Measurements from ENCODE around the gene KANK3. TPM values are rescaled to one million over a fixed set of nuclear protein-coding genes. Genes with fewer than 3 reads are reported as not detected.

Gene KANK3
- polyA plus RNA-seq, 3 donors = 0.15 TPM; not detected in 2

DNA sequence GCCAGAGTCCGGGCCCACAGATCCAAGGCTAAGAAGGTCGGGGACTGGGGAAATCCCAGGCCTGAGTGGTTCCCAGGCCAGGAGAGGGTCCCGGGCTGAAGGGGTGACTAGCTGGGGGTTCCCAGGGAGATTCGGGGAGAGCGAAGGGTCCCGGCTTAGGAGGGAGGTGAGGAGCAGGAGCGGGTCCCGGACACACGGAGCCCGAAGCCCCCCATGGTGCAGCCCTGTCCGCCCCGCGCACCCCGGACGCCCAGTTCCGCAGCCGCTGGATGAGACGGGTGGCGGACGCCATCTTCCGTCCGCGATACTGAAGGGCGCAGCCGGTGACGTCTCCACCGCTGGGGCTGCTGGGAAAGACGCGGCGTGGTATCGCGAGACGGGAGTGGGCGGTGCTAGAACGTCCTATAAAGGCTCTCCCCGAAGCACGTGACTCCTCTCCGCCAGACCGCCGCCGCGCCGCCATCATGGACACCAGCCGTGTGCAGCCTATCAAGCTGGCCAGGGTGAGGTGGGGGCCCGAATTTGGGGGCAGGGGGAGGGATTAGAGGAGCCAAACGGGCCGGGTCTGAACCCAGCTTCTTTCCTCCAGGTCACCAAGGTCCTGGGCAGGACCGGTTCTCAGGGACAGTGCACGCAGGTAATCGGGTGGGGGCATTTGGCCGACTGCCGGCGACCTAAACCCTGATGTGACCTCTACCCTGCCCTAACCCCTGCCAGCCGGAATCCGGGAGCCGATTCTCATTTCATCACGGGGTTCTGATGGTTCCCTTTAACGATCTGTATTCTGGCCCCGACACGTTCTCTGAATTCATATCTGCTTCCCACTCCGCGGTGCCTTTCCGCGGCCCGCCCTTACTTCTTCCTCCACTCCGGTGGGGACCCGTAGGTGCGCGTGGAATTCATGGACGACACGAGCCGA is 21.7 kb downstream of the KANK3 start, which contains the start of the genes NDUFA7 and RPS28:
Gene NDUFA7, minus strand, starts transcription at position 309 of the 919 bp plus-strand sequence. Its CDS starts 17 bp downstream, at position 292.
Gene RPS28, plus strand, starts transcription at position 430 of the 919 bp plus-strand sequence. Its CDS starts 35 bp downstream, at position 465.
- TF ChIP-seq, protein P1, sequence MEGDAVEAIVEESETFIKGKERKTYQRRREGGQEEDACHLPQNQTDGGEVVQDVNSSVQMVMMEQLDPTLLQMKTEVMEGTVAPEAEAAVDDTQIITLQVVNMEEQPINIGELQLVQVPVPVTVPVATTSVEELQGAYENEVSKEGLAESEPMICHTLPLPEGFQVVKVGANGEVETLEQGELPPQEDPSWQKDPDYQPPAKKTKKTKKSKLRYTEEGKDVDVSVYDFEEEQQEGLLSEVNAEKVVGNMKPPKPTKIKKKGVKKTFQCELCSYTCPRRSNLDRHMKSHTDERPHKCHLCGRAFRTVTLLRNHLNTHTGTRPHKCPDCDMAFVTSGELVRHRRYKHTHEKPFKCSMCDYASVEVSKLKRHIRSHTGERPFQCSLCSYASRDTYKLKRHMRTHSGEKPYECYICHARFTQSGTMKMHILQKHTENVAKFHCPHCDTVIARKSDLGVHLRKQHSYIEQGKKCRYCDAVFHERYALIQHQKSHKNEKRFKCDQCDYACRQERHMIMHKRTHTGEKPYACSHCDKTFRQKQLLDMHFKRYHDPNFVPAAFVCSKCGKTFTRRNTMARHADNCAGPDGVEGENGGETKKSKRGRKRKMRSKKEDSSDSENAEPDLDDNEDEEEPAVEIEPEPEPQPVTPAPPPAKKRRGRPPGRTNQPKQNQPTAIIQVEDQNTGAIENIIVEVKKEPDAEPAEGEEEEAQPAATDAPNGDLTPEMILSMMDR (IDR thresholded peaks at IDR 0.05) = no peak
- intact Hi-C loops (cut with micrococcal nuclease) = loop anchor here in 1 of 2 donors (2.0 to 5.0 kb wide), 2 partner anchors 54 to 69 kb away; partner anchors contain the start of gene RAB11B
- H3K4me1 ChIP-seq (ENCODE audit: control insufficient read depth in 1 of 2, insufficient read depth in 2 of 2, low read length in 2 of 2) = peaks cover 20 to 26% of the 10 kb centered on the region in 2 donors
- peaks cover 0 to 6% (median 2%) of the 10 kb centered on the region in 7 donors for H3K9me3 Mint-ChIP-seq
- peak within 1 kb of the TSS; percentile 61 to 100 (median 90) for H3K4me3 ChIP-seq (replicated peaks in 1 of 3; ENCODE audit: low read depth in 2 of 3, low read length in 3 of 3)
- peaks cover 11 to 30% of the 10 kb centered on the region in 2 donors for H3K36me3 ChIP-seq (replicated peaks in 1 of 2; ENCODE audit: control insufficient read depth in 1 of 2, insufficient read depth in 2 of 2, low read length in 2 of 2)
- under 1% methylated on average over 66 of the region's 72 CpGs for WGBS (ENCODE audit: insufficient coverage)
- H3K9me3 ChIP-seq (replicated peaks in 1 of 2; ENCODE audit: control insufficient read depth in 1 of 2, insufficient read depth in 1 of 2, low read length in 2 of 2) = no peaks in the 10 kb centered on the region
- H3K4me3 Mint-ChIP-seq = peak within 1 kb of the TSS; percentile 98 to 99
- H3K27me3 ChIP-seq (ENCODE audit: control insufficient read depth in 2 of 2, insufficient read depth in 2 of 2, low read length in 2 of 2) = no peaks in the 10 kb centered on the region
- H3K27ac ChIP-seq (ENCODE audit: low read depth in 1 of 2, low read length in 2 of 2) = peak within 1 kb of the TSS; percentile 84 to 97
- peak within 1 kb of the TSS; percentile 97 for H3K9ac ChIP-seq (ENCODE audit: insufficient read depth, low read length, poor library complexity, severe bottlenecking)
- peaks cover 19 to 35% of the 10 kb centered on the region in 2 donors for H3K36me3 Mint-ChIP-seq
- peak within 1 kb of the TSS; percentile 94 for H3K4me2 ChIP-seq (replicated peaks; ENCODE audit: extremely low read depth, low read length, poor library complexity, severe bottlenecking)
- peak within 1 kb of the TSS; percentile 88 for H2AFZ ChIP-seq (ENCODE audit: insufficient read depth, low read depth, low read length, poor library complexity, severe bottlenecking)
- peak within 1 kb of the TSS; percentile 94 to 99 (median 97) for H3K27ac Mint-ChIP-seq
- peaks cover 28% of the 10 kb centered on the region for H3K4me1 Mint-ChIP-seq
- H3K27me3 Mint-ChIP-seq (ENCODE audit: low read depth in 3 of 3) = peaks cover 0 to 7% (median 3%) of the 10 kb centered on the region in 3 donors
- H3K79me2 ChIP-seq (ENCODE audit: insufficient read depth, low read length) = peaks cover 31% of the 10 kb centered on the region
- DNase-seq = peak; percentile 97
- peaks cover 26% of the 10 kb centered on the region for H4K20me1 ChIP-seq (ENCODE audit: insufficient read depth, low read length)

DNA sequence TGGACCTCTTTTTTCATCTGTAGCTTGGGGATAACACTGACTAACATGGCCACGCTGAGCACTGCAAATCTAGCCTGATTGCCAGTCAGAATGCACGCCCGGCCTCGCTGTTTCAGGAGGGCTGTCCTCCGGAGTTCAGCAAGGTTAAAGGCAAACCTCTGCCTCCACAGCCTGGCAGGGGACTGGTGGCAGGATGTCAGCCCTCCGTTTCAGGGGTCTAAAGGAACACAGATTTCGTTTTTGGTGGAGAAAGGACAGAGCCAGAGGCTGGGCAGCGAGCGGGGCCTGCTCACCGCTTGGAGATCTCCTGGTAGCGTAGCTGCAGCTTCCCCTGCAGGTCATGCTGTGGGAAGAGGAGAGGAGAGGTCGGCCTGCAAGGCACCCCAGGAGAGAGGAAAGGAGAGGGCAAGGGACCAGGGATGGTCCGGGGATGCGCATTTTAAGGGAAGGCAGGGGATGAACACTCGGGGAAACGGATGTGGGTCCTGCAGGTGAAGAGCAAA is 22.4 kb downstream of the KANK3 start:
- Histone ChIP-seq H3K4me1 (ENCODE audit: control insufficient read depth in 1 of 2, insufficient read depth in 2 of 2, low read length in 2 of 2) (peaks cover 20 to 26% of the 10 kb centered on the region in 2 donors), H3K79me2 (ENCODE audit: insufficient read depth, low read length) (peaks cover 31% of the 10 kb centered on the region), H3K27ac (ENCODE audit: low read depth in 1 of 2, low read length in 2 of 2) (peak overlapping the region; percentile 84 to 97), H3K36me3 (replicated peaks in 1 of 2; ENCODE audit: control insufficient read depth in 1 of 2, insufficient read depth in 2 of 2, low read length in 2 of 2) (peaks cover 16 to 37% of the 10 kb centered on the region in 2 donors), H2AFZ (ENCODE audit: insufficient read depth, low read depth, low read length, poor library complexity, severe bottlenecking) (peak overlapping the region; percentile 88), H3K27me3 (ENCODE audit: control insufficient read depth in 2 of 2, insufficient read depth in 2 of 2, low read length in 2 of 2) (no peaks in the 10 kb centered on the region), H3K9me3 (replicated peaks in 1 of 2; ENCODE audit: control insufficient read depth in 1 of 2, insufficient read depth in 1 of 2, low read length in 2 of 2) (no peaks in the 10 kb centered on the region), H3K4me3 (replicated peaks in 1 of 3; ENCODE audit: low read depth in 2 of 3, low read length in 3 of 3) (peak overlapping the region; percentile 61 to 100 (median 90)), H3K4me2 (replicated peaks; ENCODE audit: extremely low read depth, low read length, poor library complexity, severe bottlenecking) (peak overlapping the region; percentile 94), H3K9ac (ENCODE audit: insufficient read depth, low read length, poor library complexity, severe bottlenecking) (peak overlapping the region; percentile 97), H4K20me1 (ENCODE audit: insufficient read depth, low read length) (peaks cover 26% of the 10 kb centered on the region)
- 11% methylated on average over 15 of the region's 16 CpGs for WGBS (ENCODE audit: insufficient coverage)
- H3K27ac Mint-ChIP-seq = peak overlapping the region; percentile 94 to 99 (median 97)
- H3K4me3 Mint-ChIP-seq = peak overlapping the region; percentile 98 to 99
- TF ChIP-seq, protein P1 (IDR thresholded peaks at IDR 0.05) = no peak
- peaks cover 0 to under 1% (median 0%) of the 10 kb centered on the region in 7 donors for H3K9me3 Mint-ChIP-seq
- no peak for DNase-seq
- intact Hi-C loops (cut with micrococcal nuclease) = loop anchor here in 1 of 2 donors (2.0 to 5.0 kb wide), 2 partner anchors 53 to 70 kb away; partner anchors contain the start of gene RAB11B
- peaks cover 0 to 2% (median 1%) of the 10 kb centered on the region in 3 donors for H3K27me3 Mint-ChIP-seq (ENCODE audit: low read depth in 3 of 3)
- peaks cover 24 to 42% of the 10 kb centered on the region in 2 donors for H3K36me3 Mint-ChIP-seq
- H3K4me1 Mint-ChIP-seq = peaks cover 28% of the 10 kb centered on the region

Data from CD14-positive monocyte (primary cell).